ENCODE measurements around the gene CRYBB3.

The CRYBB3 gene

DNA sequence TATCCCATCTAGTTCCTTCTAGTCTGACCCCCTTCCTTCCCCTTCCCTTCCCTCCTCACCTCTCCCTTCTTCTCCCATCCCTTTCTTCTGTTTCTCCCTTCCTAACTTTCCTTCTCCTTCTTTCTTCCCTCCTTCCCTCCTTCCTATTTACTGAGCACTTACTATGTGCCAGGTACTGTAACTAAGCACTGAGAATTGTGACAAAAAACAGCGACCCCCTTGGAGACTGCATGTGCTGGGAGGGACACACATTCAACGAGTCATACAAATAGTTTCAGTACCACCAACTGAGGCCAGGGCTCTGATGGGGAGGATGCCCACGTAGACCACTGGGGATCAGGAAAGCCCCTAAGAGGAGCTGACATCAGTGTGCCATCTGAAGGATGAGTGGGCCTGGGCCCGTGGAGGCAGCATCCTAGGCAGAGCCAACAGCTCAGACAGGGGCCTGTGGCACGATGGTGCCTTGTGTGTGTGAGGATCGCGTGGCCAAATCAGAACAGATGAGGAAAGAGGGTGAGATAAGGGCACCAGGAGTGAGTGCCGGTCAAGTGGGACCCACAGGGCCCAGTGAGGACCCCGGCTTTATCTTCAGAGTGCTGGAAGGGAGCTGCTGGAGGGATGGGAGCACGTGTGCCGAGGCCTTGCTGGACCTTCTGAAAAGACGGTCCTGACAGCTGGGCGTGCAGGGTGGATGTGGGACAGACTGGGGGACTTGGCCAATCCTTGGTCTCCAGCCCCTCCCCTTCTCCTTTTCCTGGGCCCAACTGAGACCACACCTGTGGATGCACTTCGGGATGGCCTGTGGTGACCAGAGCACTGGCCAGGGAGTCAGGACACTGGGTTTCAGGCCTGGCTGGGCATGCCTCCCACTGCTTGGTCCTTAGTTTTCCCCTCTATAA, 38.4 kb upstream of the CRYBB3 start:
- ChIA-PET POLR2A (no interaction called here), CTCF (interaction anchor here (0.8 to 1.2 kb wide), 2 partner anchors 9 to 40 kb away, joined by 3 read pairs; no protein-coding TSS in a partner anchor)
- TF ChIP-seq, protein P1, sequence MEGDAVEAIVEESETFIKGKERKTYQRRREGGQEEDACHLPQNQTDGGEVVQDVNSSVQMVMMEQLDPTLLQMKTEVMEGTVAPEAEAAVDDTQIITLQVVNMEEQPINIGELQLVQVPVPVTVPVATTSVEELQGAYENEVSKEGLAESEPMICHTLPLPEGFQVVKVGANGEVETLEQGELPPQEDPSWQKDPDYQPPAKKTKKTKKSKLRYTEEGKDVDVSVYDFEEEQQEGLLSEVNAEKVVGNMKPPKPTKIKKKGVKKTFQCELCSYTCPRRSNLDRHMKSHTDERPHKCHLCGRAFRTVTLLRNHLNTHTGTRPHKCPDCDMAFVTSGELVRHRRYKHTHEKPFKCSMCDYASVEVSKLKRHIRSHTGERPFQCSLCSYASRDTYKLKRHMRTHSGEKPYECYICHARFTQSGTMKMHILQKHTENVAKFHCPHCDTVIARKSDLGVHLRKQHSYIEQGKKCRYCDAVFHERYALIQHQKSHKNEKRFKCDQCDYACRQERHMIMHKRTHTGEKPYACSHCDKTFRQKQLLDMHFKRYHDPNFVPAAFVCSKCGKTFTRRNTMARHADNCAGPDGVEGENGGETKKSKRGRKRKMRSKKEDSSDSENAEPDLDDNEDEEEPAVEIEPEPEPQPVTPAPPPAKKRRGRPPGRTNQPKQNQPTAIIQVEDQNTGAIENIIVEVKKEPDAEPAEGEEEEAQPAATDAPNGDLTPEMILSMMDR (IDR thresholded peaks at IDR 0.05; ENCODE audit: control extremely low read depth, extremely low read depth, low read depth, missing control alignments) = no peak
- DNase-seq (ENCODE audit: extremely low spot score) = no peak

DNA sequence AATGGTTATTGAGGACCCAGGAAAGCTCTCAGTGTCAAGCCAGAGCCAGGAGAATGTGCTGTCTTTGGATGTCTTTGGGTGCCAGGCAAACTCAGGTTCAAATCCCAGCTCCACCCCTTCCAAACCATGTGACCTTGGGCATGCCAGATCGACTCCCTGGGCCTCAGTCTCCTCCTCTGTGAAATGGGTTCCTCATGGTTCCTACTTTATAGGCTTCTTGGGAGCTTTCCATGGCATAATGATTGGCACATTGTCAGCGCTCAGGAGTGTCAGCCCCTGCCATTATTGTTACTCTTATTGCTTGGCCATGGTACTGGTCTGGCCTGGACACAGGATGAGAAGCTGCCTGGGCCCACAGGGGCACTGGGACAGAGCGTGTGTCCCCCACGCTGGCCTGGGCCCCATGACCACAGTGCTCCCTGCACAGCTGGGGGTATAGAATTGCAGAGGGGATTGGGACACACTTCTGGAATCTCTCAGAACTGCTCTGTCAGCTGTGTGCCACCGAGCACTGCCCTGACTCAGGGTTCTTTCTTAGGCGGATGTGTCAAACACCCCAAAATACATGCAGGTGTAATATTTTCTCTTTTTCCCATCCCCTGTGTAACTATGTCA, 37.6 kb upstream of the CRYBB3 start:
- TF ChIP-seq, protein P1 (IDR thresholded peaks at IDR 0.05; ENCODE audit: control extremely low read depth, extremely low read depth, low read depth, missing control alignments) = no peak
- POLR2A ChIA-PET = no interaction called here
- CTCF ChIA-PET = interaction anchor here (0.8 to 1.2 kb wide), 2 partner anchors 8 to 39 kb away, joined by 3 read pairs; no protein-coding TSS in a partner anchor
- DNase-seq (ENCODE audit: extremely low spot score) = no peak

DNA sequence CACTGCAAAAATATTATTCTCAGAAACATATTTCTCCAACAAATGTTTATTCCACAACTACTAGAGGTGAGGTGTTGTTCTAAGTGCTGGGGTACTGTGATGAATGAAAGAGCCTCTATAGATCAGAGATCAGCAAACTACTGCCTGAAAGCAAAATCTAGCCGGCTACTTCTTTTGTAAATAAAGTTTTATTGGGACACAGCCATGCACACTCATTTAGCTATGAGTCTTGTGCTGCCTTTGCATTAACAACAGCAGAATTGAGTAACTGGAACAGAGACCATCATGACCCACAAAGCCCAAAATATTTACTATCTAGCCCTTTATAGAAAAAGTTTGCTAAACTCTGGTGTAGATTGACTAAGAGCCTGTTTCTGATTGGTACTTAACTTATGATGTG, 37.1 kb upstream of the CRYBB3 start:
- ChIA-PET POLR2A (no interaction called here), CTCF (no interaction called here)
- TF ChIP-seq, protein P1 (IDR thresholded peaks at IDR 0.05; ENCODE audit: control extremely low read depth, extremely low read depth, low read depth, missing control alignments) = no peak
- DNase-seq (ENCODE audit: extremely low spot score) = no peak

DNA sequence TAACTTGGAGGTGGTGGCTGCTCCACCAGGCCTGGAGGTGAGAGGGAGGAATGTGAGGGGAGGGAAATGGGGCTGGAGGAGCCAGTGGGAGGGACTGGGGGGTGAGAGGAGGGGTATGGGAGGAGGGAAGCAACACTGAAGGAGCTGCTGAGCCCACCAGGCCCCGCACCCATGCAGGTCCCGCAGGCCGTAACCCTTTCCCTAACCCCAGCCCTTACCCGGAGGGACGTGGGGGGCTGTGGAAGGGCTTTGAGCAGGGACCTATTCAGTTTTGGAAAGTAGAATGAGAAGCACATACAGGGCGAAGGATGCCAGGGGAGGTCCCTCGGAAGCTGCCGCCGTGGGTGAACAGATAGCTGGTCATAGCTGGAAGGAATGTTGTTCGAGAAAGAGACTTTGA, 33.9 kb upstream of the CRYBB3 start:
- ChIA-PET CTCF (interaction anchor here (2.6 kb wide), 1 partner anchor 36 kb away, joined by 6 read pairs; no protein-coding TSS in a partner anchor), POLR2A (no interaction called here)
- no peak for DNase-seq (ENCODE audit: extremely low spot score)
- TF ChIP-seq, protein P1 (IDR thresholded peaks at IDR 0.05; ENCODE audit: control extremely low read depth, extremely low read depth, low read depth, missing control alignments) = no peak

DNA sequence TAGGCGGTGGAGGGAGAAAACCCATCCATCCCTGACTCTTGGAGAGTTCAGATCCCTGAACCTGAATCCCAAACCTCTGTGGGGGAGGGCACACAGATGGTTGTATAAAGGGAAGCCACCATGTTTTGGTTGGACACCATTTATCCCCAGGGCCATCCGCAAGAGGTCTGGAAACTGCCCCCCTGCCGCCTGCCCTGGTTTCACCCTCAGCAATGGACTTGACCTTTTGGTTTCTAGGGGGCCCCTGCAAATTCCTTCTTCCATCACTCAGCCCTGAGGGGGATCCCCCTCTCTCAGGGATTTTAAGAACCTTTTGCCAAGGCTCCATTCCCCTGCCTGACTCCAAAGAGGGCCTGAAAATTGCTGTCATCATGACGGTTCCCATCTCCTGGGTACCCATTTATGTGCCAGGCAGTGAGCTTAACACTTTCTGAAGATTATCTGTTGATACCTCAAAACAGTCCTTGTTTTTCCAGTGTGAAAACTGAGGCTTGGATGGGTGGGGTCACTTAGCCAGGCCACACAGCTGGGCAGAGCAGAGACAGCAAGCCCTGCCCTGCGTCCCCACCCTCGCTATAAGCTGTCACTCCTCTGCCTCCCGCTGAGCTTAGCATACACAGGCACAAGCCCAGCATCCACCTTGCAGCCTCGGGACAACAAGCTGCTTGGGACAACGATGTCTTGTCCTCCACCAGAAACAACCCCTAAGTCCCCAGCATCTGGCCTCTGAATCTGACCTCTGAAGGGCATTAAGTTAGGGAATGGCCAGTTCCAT, 33.2 kb upstream of the CRYBB3 start:
- DNase-seq (ENCODE audit: extremely low spot score) = no peak
- TF ChIP-seq, protein P1 (IDR thresholded peaks at IDR 0.05; ENCODE audit: control extremely low read depth, extremely low read depth, low read depth, missing control alignments) = no peak
- POLR2A ChIA-PET = no interaction called here
- CTCF ChIA-PET = interaction anchor here (1.3 to 2.6 kb wide), 2 partner anchors 10 to 36 kb away, joined by 3 to 6 read pairs; no protein-coding TSS in a partner anchor

DNA sequence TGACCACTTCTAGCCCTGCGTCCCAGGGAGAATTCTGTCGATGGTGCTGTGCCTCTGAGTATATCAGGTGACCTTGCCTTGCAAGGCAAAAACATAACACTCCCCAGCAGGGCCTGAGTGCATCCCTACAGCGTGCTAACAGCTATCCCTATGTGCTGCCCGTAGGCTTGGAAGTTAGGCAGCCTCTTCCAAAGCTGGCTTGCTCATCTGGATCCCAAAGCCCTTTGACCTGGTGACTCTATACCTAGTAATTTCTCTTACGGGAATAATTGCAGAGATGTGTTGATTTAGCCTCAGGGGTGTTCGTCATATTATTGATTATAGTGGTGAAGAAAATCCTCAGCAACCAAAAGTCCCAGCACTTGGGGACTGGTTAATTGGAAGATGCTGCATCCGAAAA, 32.6 kb upstream of the CRYBB3 start:
- TF ChIP-seq, protein P1 (IDR thresholded peaks at IDR 0.05; ENCODE audit: control extremely low read depth, extremely low read depth, low read depth, missing control alignments) = no peak
- DNase-seq (ENCODE audit: extremely low spot score) = no peak
- ChIA-PET POLR2A (no interaction called here), CTCF (interaction anchor here (1.3 to 2.6 kb wide), 2 partner anchors 9 to 35 kb away, joined by 3 to 6 read pairs; no protein-coding TSS in a partner anchor)
